Measurements from ENCODE around the gene CCDC185. TPM values are rescaled to one million over a fixed set of nuclear protein-coding genes. Genes with fewer than 3 reads are reported as not detected.

The CCDC185 gene
- total and polyA plus RNA-seq, 2 experiments from 2014 or later = 0.56 TPM; not detected in 1

DNA sequence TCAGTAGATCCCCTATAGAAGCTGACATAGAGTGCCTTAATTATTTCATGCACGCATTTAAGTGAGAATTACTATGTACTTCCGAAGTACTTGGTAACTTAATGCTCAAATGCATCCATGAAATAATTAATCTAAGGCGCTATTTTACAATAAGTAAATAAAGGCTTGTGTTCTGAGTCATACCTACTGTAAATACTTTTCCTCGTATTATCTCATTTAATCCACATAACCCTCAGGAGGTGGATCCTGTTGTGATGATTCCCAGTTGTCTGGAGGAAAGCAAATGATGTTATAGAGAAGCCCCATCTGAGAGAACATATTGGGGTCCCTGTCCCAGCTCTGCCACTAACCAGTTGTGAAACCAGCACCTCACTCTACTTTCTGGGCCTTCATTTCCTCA lies 45.6 kb upstream of the CCDC185 start (continued):
- TF ChIP-seq, protein P1, sequence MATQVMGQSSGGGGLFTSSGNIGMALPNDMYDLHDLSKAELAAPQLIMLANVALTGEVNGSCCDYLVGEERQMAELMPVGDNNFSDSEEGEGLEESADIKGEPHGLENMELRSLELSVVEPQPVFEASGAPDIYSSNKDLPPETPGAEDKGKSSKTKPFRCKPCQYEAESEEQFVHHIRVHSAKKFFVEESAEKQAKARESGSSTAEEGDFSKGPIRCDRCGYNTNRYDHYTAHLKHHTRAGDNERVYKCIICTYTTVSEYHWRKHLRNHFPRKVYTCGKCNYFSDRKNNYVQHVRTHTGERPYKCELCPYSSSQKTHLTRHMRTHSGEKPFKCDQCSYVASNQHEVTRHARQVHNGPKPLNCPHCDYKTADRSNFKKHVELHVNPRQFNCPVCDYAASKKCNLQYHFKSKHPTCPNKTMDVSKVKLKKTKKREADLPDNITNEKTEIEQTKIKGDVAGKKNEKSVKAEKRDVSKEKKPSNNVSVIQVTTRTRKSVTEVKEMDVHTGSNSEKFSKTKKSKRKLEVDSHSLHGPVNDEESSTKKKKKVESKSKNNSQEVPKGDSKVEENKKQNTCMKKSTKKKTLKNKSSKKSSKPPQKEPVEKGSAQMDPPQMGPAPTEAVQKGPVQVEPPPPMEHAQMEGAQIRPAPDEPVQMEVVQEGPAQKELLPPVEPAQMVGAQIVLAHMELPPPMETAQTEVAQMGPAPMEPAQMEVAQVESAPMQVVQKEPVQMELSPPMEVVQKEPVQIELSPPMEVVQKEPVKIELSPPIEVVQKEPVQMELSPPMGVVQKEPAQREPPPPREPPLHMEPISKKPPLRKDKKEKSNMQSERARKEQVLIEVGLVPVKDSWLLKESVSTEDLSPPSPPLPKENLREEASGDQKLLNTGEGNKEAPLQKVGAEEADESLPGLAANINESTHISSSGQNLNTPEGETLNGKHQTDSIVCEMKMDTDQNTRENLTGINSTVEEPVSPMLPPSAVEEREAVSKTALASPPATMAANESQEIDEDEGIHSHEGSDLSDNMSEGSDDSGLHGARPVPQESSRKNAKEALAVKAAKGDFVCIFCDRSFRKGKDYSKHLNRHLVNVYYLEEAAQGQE (IDR thresholded peaks at IDR 0.05; ENCODE audit: unreplicated experiment) = no peak
- no peak for TF ChIP-seq STAT1 (IDR thresholded peaks at IDR 0.05; ENCODE audit: unreplicated experiment)
- TF ChIP-seq JUNB (IDR thresholded peaks at IDR 0.05; ENCODE audit: unreplicated experiment) = no peak
- no peak for TF ChIP-seq EZH2 (IDR thresholded peaks at IDR 0.05; ENCODE audit: low read depth, unreplicated experiment)
- TF ChIP-seq, protein P2, sequence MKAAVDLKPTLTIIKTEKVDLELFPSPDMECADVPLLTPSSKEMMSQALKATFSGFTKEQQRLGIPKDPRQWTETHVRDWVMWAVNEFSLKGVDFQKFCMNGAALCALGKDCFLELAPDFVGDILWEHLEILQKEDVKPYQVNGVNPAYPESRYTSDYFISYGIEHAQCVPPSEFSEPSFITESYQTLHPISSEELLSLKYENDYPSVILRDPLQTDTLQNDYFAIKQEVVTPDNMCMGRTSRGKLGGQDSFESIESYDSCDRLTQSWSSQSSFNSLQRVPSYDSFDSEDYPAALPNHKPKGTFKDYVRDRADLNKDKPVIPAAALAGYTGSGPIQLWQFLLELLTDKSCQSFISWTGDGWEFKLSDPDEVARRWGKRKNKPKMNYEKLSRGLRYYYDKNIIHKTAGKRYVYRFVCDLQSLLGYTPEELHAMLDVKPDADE (IDR thresholded peaks at IDR 0.05) = no peak
- TF ChIP-seq NANOG (IDR thresholded peaks at IDR 0.05; ENCODE audit: borderline replicate concordance) = no peak
- TF ChIP-seq POLR2AphosphoS5 (IDR thresholded peaks at IDR 0.05; ENCODE audit: low read depth) = no peak
- TF ChIP-seq CREB1 (CRISPR knock-in tag; IDR thresholded peaks at IDR 0.05; ENCODE audit: low read depth) = no peak
- no peak for TF ChIP-seq CTCF (conservative IDR thresholded peaks at IDR 0.05; ENCODE audit: low read depth in 2 of 2)
- TF ChIP-seq ZNF114 (CRISPR knock-in tag; IDR thresholded peaks at IDR 0.05) = no peak
- no peak for TF ChIP-seq ZNF331 (CRISPR knock-in tag; IDR thresholded peaks at IDR 0.05; ENCODE audit: low read depth)

GRCh38 chr1:223348439-223348838 lies 44.8 kb upstream of the CCDC185 start:
- Histone ChIP-seq H3K9me2 (ENCODE audit: insufficient read depth) (no peaks in the 10 kb centered on the region), H3K27me3 (ENCODE audit: insufficient read depth) (no peaks in the 10 kb centered on the region), H3K4me1 (ENCODE audit: insufficient read depth) (no peaks in the 10 kb centered on the region), H3K36me3 (ENCODE audit: insufficient read depth) (no peaks in the 10 kb centered on the region), H3K4me3 (no peak overlapping the region), H2AFZ (no peak overlapping the region), H3F3A (replicated peaks; ENCODE audit: low read depth) (no peaks in the 10 kb centered on the region), H3K79me2 (replicated peaks; ENCODE audit: insufficient read depth) (no peaks in the 10 kb centered on the region), H3K27ac (ENCODE audit: low read depth) (no peak overlapping the region), H3K4me2 (no peak overlapping the region), H4K20me1 (replicated peaks; ENCODE audit: insufficient read depth) (no peaks in the 10 kb centered on the region)
- Mint-ChIP-seq H3K27ac (no peak overlapping the region), H3K4me3 (no peak overlapping the region), H3K27me3 (ENCODE audit: insufficient read depth, low read depth, poor library complexity) (peaks cover 3% of the 10 kb centered on the region), H3K36me3 (ENCODE audit: low read depth) (no peaks in the 10 kb centered on the region), H3K4me1 (peaks cover 3% of the 10 kb centered on the region; the same call in 2 of the 3 replicates), H3K9me3 (no peaks in the 10 kb centered on the region)
- TF ChIP-seq ZNF114 (CRISPR knock-in tag; IDR thresholded peaks at IDR 0.05) (no peak), CTCF (conservative IDR thresholded peaks at IDR 0.05; ENCODE audit: low read depth in 2 of 2) (no peak), POLR2AphosphoS5 (IDR thresholded peaks at IDR 0.05; ENCODE audit: low read depth) (no peak), JUNB (IDR thresholded peaks at IDR 0.05; ENCODE audit: unreplicated experiment) (no peak), EZH2 (IDR thresholded peaks at IDR 0.05; ENCODE audit: low read depth, unreplicated experiment) (no peak), NANOG (IDR thresholded peaks at IDR 0.05; ENCODE audit: borderline replicate concordance) (no peak), ZNF331 (CRISPR knock-in tag; IDR thresholded peaks at IDR 0.05; ENCODE audit: low read depth) (no peak)
- TF ChIP-seq, protein P1 (IDR thresholded peaks at IDR 0.05; ENCODE audit: unreplicated experiment) = no peak
- peak; percentile 65 for ATAC-seq
- DNase-seq (ENCODE audit: low spot score) = peak; percentile 49

Data from GM23338 (cell line).